Measurements from ENCODE around the gene UST. TPM values are rescaled to one million over a fixed set of nuclear protein-coding genes. Genes with fewer than 3 reads are reported as not detected.

The UST gene
- total RNA-seq, 1 experiment from 2014 or later, result 32.1 TPM

- TF ChIP-seq KAT7 (CRISPR knock-in tag; IDR thresholded peaks at IDR 0.05; ENCODE audit: borderline replicate concordance), result no peak
- TF ChIP-seq ZNF263 (CRISPR knock-in tag; IDR thresholded peaks at IDR 0.05; ENCODE audit: low read depth), result no peak
- TF ChIP-seq ZNF281 (CRISPR knock-in tag; IDR thresholded peaks at IDR 0.05), result no peak
- TF ChIP-seq HMGXB4 (CRISPR knock-in tag; IDR thresholded peaks at IDR 0.05), result no peak
Observed at GRCh38 chr6:148874698-148875293, 128.0 kb downstream of the UST start (continued).

- Mint-ChIP-seq H3K4me1 (peaks cover 51% of the 10 kb centered on the region), H3K9me3 (no peaks in the 10 kb centered on the region), H3K27ac (no peak overlapping the region), H3K27me3 (ENCODE audit: low read depth) (no peaks in the 10 kb centered on the region), H3K36me3 (peaks cover 5% of the 10 kb centered on the region), H3K4me3 (no peak overlapping the region)
- POLR2A ChIA-PET, result no interaction called here
- CTCF ChIA-PET, result interaction anchor here (1.2 kb wide), 1 partner anchor 301 kb away, joined by 6 read pairs; no protein-coding TSS in a partner anchor
- DNase-seq (ENCODE audit: low spot score), result no peak
- ATAC-seq, result no peak
- no peak for TF ChIP-seq ATF3 (CRISPR knock-in tag; conservative IDR thresholded peaks at IDR 0.05)
- no peak for TF ChIP-seq JUN (CRISPR knock-in tag; IDR thresholded peaks at IDR 0.05)
- TF ChIP-seq IRF1 (CRISPR knock-in tag; IDR thresholded peaks at IDR 0.05), result no peak
- TF ChIP-seq SMAD3 (CRISPR knock-in tag; IDR thresholded peaks at IDR 0.05; ENCODE audit: borderline replicate concordance), result no peak
- TF ChIP-seq ZBTB21 (CRISPR knock-in tag; IDR thresholded peaks at IDR 0.05; ENCODE audit: borderline replicate concordance), result no peak
- TF ChIP-seq NR1H2 (CRISPR knock-in tag; IDR thresholded peaks at IDR 0.05), result no peak
- no peak for TF ChIP-seq USF1 (CRISPR knock-in tag; IDR thresholded peaks at IDR 0.05)
- no peak for TF ChIP-seq OVOL2 (CRISPR knock-in tag; IDR thresholded peaks at IDR 0.05; ENCODE audit: borderline replicate concordance)
- no peak for TF ChIP-seq ZNF512 (CRISPR knock-in tag; IDR thresholded peaks at IDR 0.05; ENCODE audit: borderline replicate concordance)
- TF ChIP-seq HMGXB4 (CRISPR knock-in tag; IDR thresholded peaks at IDR 0.05), result no peak
- TF ChIP-seq FOXP1 (CRISPR knock-in tag; IDR thresholded peaks at IDR 0.05; ENCODE audit: borderline replicate concordance), result no peak
- no peak for TF ChIP-seq ARID4B (CRISPR knock-in tag; IDR thresholded peaks at IDR 0.05; ENCODE audit: borderline replicate concordance)
- no peak for TF ChIP-seq NFE2L1 (CRISPR knock-in tag; IDR thresholded peaks at IDR 0.05)
- TF ChIP-seq EMX1 (CRISPR knock-in tag; IDR thresholded peaks at IDR 0.05), result no peak
- no peak for TF ChIP-seq ZNF671 (CRISPR knock-in tag; IDR thresholded peaks at IDR 0.05)
- no peak for TF ChIP-seq NR3C1 (CRISPR knock-in tag; conservative IDR thresholded peaks at IDR 0.05; ENCODE audit: low read depth)
Observed at GRCh38 chr6:148878683-148879082, 131.9 kb downstream of the UST start.

Measured in WTC11 (cell line).